NCI-H82 (cell line): Measurements from ENCODE around the gene NAA20.
"Not testable (repeated sequence)": the region's sequence is repeated elsewhere in the genome, so short reads cannot be mapped to it uniquely, and the experiment has no call there.

Experiments
- DNase-seq: peaks from one replicate; lab custom pipeline; 2025; lab: John Stamatoyannopoulos, UW

The NAA20 gene

DNA sequence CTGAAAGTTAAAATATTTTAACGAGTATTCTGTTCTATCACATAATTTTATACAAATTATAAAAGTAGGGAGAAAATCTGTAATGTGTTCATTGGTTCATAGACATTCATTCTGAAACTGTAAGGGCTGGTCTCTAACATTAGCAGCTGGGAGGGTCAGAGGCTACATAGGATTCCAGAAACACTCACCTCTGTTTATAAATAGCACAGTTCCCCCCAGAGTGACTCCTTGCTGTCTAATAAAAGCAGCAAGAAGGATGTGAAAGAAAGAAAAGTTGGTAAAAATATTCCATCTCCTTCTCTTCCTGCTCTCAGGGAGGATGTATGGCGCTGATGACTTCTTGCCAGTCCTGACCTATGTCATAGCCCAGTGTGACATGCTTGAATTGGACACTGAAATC lies 25.3 kb upstream of the NAA20 start:
- DNase-seq = no peak

- DNase-seq = peak; percentile 61
Observed at GRCh38 chr20:19992996-19993908, 23.9 kb upstream of the NAA20 start.

- DNase-seq = no peak
Observed at GRCh38 chr20:19993958-19994669, 23.0 kb upstream of the NAA20 start.

DNA sequence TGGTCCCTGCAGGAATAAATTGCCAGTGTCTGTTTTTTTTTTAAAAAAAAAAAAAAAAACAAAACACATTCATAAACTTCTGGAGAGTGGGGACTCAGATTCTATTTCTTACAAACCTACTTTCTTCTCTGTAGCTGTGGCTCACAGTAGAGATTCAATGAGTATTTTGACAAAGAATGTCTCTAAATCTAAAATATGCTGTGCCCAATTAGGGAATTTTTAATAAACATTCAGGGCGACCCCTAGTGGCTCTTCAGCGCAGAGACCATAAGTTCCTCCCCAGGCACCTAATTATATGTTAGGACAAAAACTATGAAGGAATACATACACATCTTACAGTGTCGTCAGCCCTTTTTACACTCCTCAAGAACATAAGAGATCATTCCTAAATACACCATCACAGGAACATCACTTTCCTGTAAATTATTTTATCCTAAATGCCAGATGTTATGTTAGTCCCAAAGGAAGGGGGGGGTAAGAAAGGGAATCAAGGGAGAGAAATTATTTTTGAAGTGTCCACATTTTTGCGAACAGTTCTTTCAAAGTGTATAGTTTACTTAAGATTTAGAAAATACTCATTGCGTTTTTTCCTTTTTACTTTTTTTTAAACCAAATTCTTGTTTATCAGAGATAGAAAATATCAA lies 21.8 kb upstream of the NAA20 start:
- peak; percentile 77 for DNase-seq

- DNase-seq = no peak
Observed at GRCh38 chr20:19996222-19996621, 20.9 kb upstream of the NAA20 start.

GRCh38 chr20:19996917-19997316 lies 20.2 kb upstream of the NAA20 start:
- DNase-seq = no peak

DNA sequence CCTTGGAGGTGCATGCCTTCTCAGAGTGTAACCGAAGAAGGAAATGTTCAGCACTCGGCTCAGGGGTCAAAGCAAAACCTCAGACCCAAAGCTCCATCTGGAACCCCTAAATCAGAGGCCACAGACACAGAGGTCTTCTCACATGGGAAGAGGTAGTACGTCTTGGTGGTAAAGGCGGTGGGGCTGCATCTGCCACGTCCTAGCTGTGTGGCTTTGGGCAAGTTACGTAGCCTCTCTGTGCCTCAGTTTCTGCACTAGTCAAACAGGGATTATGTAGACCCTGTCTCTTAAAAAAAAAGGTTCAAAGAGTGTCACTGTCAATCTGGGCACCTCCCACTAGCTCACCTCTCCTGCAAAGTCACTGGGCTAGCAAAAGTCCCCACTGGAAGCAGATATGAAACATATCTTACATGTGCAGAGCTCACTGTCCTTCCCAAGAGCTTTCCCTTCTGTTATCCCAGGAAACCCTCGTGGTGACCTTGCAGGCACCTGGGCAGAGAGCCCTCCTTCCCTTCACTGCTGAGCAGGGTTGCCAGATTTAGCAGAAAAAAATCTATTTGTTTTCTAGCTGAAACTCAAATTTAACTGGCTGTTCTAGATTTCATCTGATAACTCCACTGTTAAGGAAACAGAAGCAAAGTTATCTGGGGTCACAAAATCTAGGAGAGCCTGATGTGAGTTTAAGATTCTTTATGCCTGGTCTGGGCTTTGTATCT lies 18.0 kb upstream of the NAA20 start:
- no peak for DNase-seq

DNA sequence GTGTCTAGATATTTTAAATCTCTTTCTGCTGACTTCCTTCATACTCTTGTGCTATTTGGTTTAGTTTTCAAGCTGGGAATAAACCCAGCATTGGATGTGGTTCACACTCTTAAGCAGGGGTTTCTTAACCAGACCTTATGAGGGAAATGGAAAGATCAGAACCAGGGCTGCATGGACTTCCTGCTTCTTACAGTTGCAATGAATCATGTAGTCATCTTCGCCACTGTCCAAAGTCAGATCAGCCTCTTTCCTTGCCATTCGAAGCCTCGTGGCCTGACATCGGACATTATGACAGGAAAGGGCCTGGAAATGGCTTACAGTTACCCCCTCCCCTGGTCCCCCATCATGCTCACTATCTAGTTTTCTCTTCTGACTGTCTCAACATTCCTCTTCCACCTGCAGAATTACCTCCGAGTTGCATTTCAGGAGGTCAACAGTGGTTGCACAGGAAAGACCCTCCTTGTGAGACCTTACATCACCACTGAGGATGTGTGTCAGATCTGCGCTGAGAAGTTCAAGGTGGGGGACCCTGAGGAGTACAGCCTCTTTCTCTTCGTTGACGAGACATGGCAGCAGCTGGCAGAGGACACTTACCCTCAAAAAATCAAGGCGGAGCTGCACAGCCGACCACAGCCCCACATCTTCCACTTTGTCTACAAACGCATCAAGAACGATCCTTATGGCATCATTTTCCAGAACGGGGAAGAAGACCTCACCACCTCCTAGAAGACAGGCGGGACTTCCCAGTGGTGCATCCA lies 16.8 kb upstream of the NAA20 start:
- no peak for DNase-seq

- DNase-seq = no peak
Observed at GRCh38 chr20:20002101-20002998, 14.8 kb upstream of the NAA20 start.

GRCh38 chr20:20003031-20003954 lies 13.9 kb upstream of the NAA20 start:
- no peak for DNase-seq

DNA sequence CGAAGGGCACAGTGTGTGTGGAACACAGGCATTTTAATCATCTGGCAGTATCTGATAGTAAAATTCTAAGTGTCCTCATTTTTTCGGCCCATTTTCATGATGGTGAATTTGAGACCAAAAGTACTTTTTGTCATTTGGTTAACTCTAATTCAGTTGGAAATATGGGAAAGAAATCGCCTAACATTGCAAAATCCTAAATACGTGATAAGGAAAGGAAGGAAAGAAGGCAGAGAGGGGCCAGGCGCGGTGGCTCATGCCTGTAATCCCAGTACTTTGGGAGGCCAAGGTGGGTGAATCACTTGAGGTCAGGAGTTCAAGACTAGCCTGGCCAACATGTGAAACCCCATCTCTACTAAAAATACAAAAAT lies 13.2 kb upstream of the NAA20 start:
- not testable (repeated sequence) for DNase-seq

GRCh38 chr20:20005342-20005741 lies 11.8 kb upstream of the NAA20 start:
- DNase-seq = no peak

GRCh38 chr20:20009784-20010253 lies 7.3 kb upstream of the NAA20 start:
- peak; percentile 4 for DNase-seq

DNA sequence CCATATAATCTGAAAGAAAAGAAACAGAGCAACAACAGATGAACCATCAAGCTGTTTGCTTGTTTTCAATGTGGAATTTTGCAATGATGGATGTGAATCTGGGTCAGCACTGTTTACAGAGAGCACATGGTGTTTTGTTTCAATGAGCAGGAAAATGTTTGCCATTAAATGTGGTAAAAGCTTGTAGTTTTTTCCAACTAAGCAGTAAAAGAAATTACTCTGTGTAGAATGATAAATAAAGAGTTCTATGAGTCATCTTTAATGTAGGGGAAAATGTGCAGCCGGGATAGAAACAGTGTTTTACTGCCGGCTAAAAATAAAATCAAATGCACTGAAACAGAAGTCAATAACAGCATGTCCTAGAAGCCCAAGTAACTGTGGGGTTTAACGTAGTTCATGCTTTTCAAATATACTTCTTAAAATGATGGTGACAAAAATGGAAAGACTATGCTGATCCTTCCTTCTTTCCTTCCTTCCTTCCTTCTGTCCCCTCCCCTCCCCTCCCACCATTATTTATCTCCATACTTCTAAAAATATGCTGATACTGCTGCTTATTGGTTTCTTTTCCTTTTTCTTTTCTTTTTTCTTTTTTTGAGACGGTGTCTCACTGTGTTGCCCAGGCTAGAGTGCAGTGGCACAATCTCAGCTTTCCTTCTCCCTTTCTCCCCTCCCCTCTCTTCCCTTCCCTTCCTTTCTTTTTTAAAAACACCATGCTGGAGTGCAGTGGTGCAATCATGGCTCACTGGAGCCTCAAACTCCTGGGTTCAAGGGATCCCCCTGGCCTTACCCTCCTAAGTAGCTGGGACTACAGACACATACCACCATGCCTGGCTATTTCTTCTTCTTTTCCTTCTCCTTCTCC lies 6.3 kb upstream of the NAA20 start:
- no peak for DNase-seq

DNA sequence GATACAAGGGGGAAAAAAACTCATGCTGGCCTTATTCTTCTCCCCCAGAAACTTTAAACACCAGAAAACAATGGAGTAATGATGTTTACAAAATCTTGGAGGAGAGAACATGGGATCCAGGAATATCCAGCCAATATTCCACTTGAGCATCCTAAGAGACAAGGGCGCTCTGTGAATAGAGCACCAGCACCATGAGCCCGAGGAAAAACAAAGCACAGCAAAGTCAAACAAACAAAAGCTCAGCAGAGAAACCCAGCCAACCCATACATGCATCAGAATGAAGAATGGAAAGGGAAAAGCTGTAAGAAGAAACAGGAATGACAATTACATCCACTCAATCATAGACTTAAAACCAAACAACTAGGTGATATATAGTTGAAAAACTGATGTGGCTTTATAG lies 4.6 kb upstream of the NAA20 start:
- no peak for DNase-seq

DNA sequence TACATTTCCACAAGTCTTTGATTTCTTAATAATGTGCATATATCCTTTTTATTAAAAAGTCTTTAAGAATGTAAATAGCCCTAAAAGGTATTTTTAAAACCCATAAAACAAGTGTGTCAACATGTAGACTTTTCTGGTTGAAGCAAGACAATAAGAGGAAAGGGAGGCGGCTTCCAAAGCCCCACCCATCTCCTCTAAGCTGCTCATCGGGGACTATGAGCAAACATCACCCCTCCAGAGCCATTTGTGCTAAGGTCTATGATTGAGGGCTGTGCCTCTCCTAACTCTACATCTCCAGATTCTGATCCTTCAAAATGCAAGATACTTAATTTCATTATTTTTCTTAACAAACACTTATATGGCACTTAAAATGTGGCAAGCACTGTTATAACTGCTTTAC lies 2.5 kb upstream of the NAA20 start:
- DNase-seq = peak; percentile 56

- DNase-seq = peak; percentile 28
Observed at GRCh38 chr20:20017844-20018185, 653 bp downstream of the NAA20 start.

DNA sequence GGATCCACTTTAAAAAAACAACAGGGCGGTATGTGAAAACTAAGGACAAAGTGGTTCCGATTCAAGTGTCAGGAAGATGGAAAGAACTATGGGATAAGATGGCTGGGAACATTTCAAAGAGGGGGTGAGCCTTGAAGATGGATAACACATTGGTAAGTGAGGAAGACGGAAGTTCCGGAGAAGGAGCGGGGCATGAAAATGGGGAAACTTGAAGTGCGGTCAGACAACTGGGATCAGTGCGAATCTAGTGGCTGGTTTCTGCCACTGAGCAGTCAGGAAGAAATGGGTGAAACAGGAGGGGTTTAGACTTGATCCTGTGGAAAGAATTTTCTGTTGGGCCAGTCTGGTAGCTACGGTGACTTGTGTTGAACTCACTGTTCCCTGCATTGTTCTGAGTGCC lies 1.2 kb downstream of the NAA20 start:
- DNase-seq = no peak
